AG04450 (cell line): ENCODE measurements around the gene DPYSL4. TPM values are rescaled to one million over a fixed set of nuclear protein-coding genes. Genes with fewer than 3 reads are reported as not detected.
A peak's percentile ranks its signal among the peaks of the same experiment; 100 is the strongest.

Experiments used
- CTCF ChIA-PET: fragments of 300-600, 350-600 bp; formaldehyde crosslinking; extraction: SDS; loops from one replicate; lab custom pipeline; 2022; ENCODE audit warnings: antibody characterized with exemption, inconsistent platforms; lab: Charles Lee
- POLR2A ChIA-PET: fragments of 350-600 bp; formaldehyde crosslinking; extraction: SDS; loops from one replicate; lab custom pipeline; 2021; ENCODE audit warnings: antibody characterized with exemption, inconsistent platforms; lab: Yijun Ruan, JAX
- DNase-seq: peaks from one replicate; pipeline ENCODE4 v3.0.0-alpha.2; 2011; ENCODE audit warnings: low read depth, low spot score
- H3K27ac ChIP-seq: one replicate; pipeline ENCODE4 v1.5.1; 2012; ENCODE audit warnings: low read depth, low read length, control low read depth
- H3K27me3 ChIP-seq: one replicate; pipeline ENCODE4 v1.6.0; 2012; ENCODE audit warnings: low read length; ENCODE audit not compliant: control insufficient read depth, insufficient read depth
- H3K4me3 ChIP-seq: 2 replicates; pipeline ENCODE4 v1.5.1; 2011; ENCODE audit warnings: mild to moderate bottlenecking, low read depth, low read length, control low read depth
- H3K9me3 ChIP-seq: 2 replicates; pipeline ENCODE4 v1.5.1; 2012; ENCODE audit warnings: low read length; ENCODE audit not compliant: control insufficient read depth, insufficient read depth
- CTCF ChIP-seq: IDR thresholded peaks from 2 replicates; pipeline ENCODE4 v1.5.1; 2011; ENCODE audit warnings: low read depth, low read length, control low read depth, inconsistent platforms
- polyA plus RNA-seq: library from polyadenylated mRNA; depleted of rRNA; stranded (reverse); fragments of >200 nt; gene quantifications from 2 replicates; pipeline ENCODE4 v1.2.3, GENCODE V29; 2011

The DPYSL4 gene
- polyA plus RNA-seq, 1 experiment = 9.0 TPM

GRCh38 chr10:132162021-132162531 lies 24.7 kb upstream of the DPYSL4 start:
- DNase-seq = no peak
- no peak for TF ChIP-seq CTCF
- no peaks in the 10 kb centered on the region; the same call in 1 of the 2 replicates for H3K9me3 ChIP-seq
- H3K27me3 ChIP-seq = peaks cover 13% of the 10 kb centered on the region
- no peak overlapping the region for H3K4me3 ChIP-seq
- no peak overlapping the region for H3K27ac ChIP-seq
- ChIA-PET CTCF (interaction anchor here (0.9 kb wide), 1 partner anchor 189 kb away, joined by 4 read pairs; no protein-coding TSS in a partner anchor), POLR2A (no interaction called here)

- Histone ChIP-seq H3K9me3 (no peaks in the 10 kb centered on the region; the same call in 1 of the 2 replicates), H3K27ac (no peak overlapping the region), H3K4me3 (no peak overlapping the region), H3K27me3 (peaks cover 13% of the 10 kb centered on the region)
- POLR2A ChIA-PET = no interaction called here
- DNase-seq = no peak
- CTCF ChIA-PET = interaction anchor here (0.9 kb wide), 1 partner anchor 189 kb away, joined by 4 read pairs; no protein-coding TSS in a partner anchor
- no peak for TF ChIP-seq CTCF
These were observed 24.0 kb upstream of the DPYSL4 start for GRCh38 chr10:132162590-132163277.

GRCh38 chr10:132163278-132163765 lies 23.4 kb upstream of the DPYSL4 start:
- TF ChIP-seq CTCF = peak; percentile 7; the same call in 1 of the 2 replicates
- ChIA-PET CTCF (no interaction called here), POLR2A (no interaction called here)
- no peak for DNase-seq
- no peak overlapping the region for H3K4me3 ChIP-seq
- H3K27ac ChIP-seq = no peak overlapping the region
- no peaks in the 10 kb centered on the region; the same call in 1 of the 2 replicates for H3K9me3 ChIP-seq
- peaks cover 13% of the 10 kb centered on the region for H3K27me3 ChIP-seq

- peaks cover 2% of the 10 kb centered on the region; the same call in 1 of the 2 replicates for H3K9me3 ChIP-seq
These were observed 22.8 kb upstream of the DPYSL4 start for GRCh38 chr10:132163826-132164515.

More at GRCh38 chr10:132163826-132164515, 22.8 kb upstream of the DPYSL4 start:
- ChIA-PET CTCF (no interaction called here), POLR2A (no interaction called here)
- Histone ChIP-seq H3K4me3 (no peak overlapping the region), H3K27ac (no peak overlapping the region), H3K27me3 (peaks cover 16% of the 10 kb centered on the region)
- no peak for DNase-seq
- no peak for TF ChIP-seq CTCF
